ENCODE data around the gene GPR143. TPM values are rescaled to one million over a fixed set of nuclear protein-coding genes. Genes with fewer than 3 reads are reported as not detected.
A peak's percentile ranks its signal among the peaks of the same experiment; 100 is the strongest.

The GPR143 gene
- total and polyA plus RNA-seq, 3 donors from 2014 or later, result 1.7 to 2.7 (median 2.5) TPM

DNA sequence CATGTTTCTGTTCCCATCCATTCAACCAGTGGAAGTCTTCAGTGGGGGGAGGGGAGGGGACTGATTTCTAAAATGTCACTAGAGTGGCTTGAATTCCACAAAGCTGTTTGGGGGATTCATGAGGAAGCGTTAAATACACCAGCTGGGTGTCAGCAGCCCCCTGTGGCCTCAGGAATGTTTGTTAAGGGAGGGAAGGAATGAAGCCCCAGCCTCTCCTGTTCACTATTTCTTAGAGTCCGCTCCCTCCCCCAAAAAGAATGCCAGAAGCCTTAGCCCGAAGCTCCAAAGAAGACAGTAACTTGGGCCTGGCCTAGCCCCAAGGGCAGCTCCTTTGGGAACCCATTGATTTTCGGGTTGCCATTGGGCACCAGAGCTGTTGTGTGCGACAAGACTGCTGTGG lies 23.9 kb upstream of the GPR143 start:
- TF ChIP-seq, protein P1, sequence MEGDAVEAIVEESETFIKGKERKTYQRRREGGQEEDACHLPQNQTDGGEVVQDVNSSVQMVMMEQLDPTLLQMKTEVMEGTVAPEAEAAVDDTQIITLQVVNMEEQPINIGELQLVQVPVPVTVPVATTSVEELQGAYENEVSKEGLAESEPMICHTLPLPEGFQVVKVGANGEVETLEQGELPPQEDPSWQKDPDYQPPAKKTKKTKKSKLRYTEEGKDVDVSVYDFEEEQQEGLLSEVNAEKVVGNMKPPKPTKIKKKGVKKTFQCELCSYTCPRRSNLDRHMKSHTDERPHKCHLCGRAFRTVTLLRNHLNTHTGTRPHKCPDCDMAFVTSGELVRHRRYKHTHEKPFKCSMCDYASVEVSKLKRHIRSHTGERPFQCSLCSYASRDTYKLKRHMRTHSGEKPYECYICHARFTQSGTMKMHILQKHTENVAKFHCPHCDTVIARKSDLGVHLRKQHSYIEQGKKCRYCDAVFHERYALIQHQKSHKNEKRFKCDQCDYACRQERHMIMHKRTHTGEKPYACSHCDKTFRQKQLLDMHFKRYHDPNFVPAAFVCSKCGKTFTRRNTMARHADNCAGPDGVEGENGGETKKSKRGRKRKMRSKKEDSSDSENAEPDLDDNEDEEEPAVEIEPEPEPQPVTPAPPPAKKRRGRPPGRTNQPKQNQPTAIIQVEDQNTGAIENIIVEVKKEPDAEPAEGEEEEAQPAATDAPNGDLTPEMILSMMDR (IDR thresholded peaks at IDR 0.05), result no peak
- TF ChIP-seq POLR2A (IDR thresholded peaks at IDR 0.05), result no peak
- no peak for DNase-seq
- Histone ChIP-seq H3K27me3 (no peaks in the 10 kb centered on the region), H3K9me3 (no peaks in the 10 kb centered on the region), H3K4me3 (no peak overlapping the region), H3K27ac (no peak overlapping the region), H3K36me3 (ENCODE audit: low read depth, missing control alignments) (no peaks in the 10 kb centered on the region), H3K4me1 (no peaks in the 10 kb centered on the region)
- intact Hi-C loops (cut with DNase I; ENCODE audit: low total_unique reads), result no loop called here
- 77% methylated on average over 5 of the region's 5 CpGs; no CpG with 5 or more reads in 1 of the 2 donors for WGBS, 2 donors

DNA sequence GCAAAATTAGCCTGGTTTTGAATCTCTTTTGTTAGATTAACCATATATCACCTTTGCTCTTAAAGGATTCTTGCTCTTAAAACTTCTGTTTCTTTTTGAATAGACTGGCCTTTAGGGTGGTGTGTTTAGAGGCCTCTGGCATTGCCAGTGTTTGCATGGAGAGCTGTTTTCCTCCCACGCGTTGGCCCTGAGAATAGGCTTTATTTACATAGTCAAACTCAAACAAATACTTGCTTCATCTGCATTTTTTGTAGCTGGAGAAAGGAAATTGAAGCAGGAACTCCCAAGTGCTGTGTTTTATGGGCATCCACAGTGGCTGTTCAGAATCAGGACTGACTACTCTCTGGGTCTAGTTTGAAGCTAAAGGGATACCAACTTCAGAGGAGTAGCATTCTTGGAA lies 23.3 kb upstream of the GPR143 start:
- Histone ChIP-seq H3K27ac (no peak overlapping the region), H3K27me3 (no peaks in the 10 kb centered on the region), H3K9me3 (no peaks in the 10 kb centered on the region), H3K36me3 (ENCODE audit: low read depth, missing control alignments) (no peaks in the 10 kb centered on the region), H3K4me3 (no peak overlapping the region), H3K4me1 (no peaks in the 10 kb centered on the region)
- intact Hi-C loops (cut with DNase I; ENCODE audit: low total_unique reads), result no loop called here
- no peak for TF ChIP-seq POLR2A (IDR thresholded peaks at IDR 0.05)
- TF ChIP-seq, protein P1 (IDR thresholded peaks at IDR 0.05), result no peak
- WGBS, 2 donors, result 23 to 38% methylated on average over 2 of the region's 2 CpGs
- no peak for DNase-seq

DNA sequence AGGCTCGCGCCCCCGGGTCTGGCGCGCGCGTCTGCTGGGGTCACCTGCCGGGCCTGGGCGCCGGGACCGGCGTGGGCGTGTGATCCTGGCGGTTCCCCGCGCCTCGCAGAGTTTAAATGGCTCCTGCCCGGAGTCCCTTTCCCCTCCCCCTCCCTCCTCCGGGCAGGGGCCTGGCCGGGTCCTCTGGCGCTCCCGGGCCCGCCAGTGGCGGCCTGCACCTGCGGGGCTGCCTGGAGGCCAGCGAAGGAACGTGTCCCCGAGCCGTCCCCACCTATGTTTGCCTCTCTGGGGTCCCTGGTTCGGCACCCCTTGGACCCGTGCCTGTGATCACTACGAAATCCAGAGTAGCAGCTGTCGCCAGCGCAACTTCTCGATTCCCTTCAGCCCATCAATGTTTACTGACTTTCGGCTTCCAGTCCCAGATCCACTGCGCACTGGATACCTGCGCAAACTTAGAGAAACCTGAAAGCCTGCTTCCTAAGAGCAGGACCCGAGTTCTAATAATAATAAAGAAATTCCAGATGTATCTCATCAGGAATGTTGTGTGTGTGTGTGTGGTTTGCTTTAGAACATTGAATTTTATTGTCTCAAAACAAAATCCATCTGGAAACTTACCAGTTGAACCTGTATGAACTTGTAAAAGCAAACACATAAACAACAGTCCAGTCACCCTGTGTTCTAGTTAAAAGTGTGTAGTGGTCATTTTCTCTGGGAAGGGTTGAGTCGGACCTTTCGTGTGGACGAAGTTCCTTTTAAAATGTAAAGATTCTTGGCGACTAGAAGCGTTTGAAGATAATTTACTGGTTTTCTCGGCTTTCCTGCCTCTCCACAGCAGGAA lies 21.4 kb upstream of the GPR143 start:
- H3K27me3 ChIP-seq, result no peaks in the 10 kb centered on the region
- peak overlapping the region; percentile 46 to 59 for H3K4me3 ChIP-seq
- DNase-seq, result peak; percentile 20
- 2 to 16% methylated on average over 10 of the region's 45 CpGs for WGBS, 2 donors
- TF ChIP-seq, protein P1 (IDR thresholded peaks at IDR 0.05), result no peak
- no peak for TF ChIP-seq POLR2A (IDR thresholded peaks at IDR 0.05)
- no peaks in the 10 kb centered on the region for H3K36me3 ChIP-seq (ENCODE audit: low read depth, missing control alignments)
- H3K27ac ChIP-seq, result no peak overlapping the region
- H3K9me3 ChIP-seq, result no peaks in the 10 kb centered on the region
- no peaks in the 10 kb centered on the region for H3K4me1 ChIP-seq
- intact Hi-C loops (cut with DNase I; ENCODE audit: low total_unique reads), result no loop called here

DNA sequence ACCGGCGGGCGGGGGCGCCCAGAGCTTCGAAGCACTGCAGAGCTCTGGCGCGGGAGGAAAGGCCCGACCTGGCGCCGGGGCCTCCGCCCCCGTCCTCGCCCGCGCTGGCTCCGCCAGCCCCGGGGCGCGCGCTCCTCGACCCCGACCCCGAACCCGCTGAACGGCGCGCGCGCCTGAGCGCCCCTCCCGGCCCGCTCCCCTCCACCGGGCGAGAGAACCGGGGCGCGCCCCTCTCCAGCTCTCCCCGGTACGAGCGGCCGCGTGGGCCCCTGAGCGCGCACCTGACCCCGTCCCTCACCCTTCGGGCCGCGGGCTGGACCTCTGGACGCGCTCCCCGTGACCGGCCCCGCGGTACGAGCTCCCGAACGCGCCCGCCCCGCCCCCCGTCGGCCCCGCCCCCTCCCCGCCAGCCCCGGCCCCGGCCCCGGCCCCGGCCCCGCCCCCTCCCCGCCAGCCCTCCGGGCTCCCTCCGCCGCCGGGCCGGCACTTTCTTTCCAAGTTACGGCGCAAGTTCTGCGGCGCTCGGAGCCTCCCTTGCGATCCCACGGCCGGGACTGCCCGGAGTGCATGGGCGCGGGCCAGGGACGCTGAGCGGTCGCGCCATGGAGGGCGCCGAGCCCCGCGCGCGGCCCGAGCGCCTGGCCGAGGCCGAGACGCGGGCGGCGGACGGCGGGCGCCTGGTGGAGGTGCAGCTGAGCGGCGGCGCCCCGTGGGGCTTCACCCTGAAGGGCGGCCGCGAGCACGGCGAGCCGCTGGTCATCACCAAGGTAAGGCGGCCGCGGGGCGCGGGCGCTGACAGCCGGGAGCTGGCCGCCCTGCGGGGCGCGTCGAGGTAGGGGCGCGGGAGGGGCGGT lies 20.5 kb upstream of the GPR143 start, which contains the start of gene SHROOM2:
SHROOM2 (plus strand) TSS at position 486 of the 854 bp plus-strand sequence; CDS start at position 603, 117 bp downstream.
- H3K4me1 ChIP-seq, result no peaks in the 10 kb centered on the region

More for the DNA sequence above, 20.5 kb upstream of the GPR143 start, which contains the start of gene SHROOM2:
- DNase-seq, result peak; percentile 28
- Histone ChIP-seq H3K9me3 (no peaks in the 10 kb centered on the region), H3K36me3 (ENCODE audit: low read depth, missing control alignments) (no peaks in the 10 kb centered on the region), H3K27ac (no peak within 1 kb of the TSS), H3K4me3 (peak within 1 kb of the TSS; percentile 46 to 59), H3K27me3 (no peaks in the 10 kb centered on the region)
- TF ChIP-seq, protein P1 (IDR thresholded peaks at IDR 0.05), result no peak
- TF ChIP-seq POLR2A (IDR thresholded peaks at IDR 0.05), result no peak
- 1% methylated on average over 18 of the region's 132 CpGs; no CpG with 5 or more reads in 1 of the 2 donors for WGBS, 2 donors
- intact Hi-C loops (cut with DNase I; ENCODE audit: low total_unique reads), result no loop called here
